Measurements from ENCODE around the gene GBF1.

GBF1 gene

DNA sequence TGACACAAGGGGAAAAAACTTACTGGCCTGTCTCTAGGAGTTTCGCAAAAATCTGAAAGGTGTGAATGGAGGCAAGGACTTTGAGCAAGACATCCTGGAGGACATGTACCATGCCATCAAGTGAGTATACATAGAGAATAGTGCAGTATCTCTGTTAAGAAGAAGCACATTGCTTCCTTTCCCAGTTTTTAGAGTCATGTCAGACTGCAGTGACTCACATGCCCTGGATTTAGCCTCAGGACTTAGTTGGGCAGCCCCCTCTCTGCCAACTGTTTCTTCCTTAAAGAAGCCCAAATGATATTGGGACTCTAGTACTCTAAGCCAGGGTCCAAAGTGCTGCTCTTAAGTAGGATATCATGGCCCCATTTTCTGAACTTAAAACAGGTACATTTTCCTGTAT is 122.1 kb downstream of the GBF1 start:
- no peak for DNase-seq

DNA sequence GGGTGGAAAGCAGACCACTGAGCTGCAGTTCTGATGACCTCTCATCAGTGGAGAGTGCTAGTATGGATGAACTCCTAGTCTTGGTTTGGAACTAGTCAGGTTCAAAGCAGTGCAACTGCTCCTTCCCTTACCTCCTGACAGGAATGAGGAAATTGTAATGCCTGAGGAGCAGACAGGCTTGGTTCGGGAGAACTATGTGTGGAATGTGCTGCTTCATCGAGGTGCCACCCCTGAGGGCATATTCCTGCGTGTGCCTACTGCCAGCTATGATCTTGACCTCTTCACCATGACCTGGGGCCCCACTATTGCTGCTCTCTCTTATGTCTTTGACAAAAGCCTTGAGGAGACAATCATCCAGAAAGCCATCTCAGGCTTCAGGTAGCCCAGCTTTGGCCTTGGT is 122.7 kb downstream of the GBF1 start:
- no peak for DNase-seq

- DNase-seq: no peak
Observed at GRCh38 chr10:102371295-102371694, 126.0 kb downstream of the GBF1 start.

DNA sequence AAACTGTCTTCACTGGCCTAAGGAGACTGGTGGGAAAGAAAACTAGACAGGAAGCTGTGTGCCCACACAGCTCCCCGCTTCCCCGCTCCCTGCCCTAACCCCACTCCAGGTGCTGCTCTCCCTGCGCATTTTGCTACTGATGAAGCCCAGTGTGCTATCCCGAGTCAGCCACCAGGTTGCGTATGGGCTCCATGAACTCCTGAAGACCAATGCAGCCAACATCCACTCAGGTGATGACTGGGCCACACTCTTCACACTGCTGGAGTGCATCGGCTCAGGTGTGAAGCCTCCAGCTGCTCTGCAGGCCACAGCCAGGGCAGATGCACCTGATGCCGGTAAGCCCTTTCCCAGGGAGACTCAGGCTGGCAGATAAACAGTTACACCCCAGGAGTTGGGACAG is 129.9 kb downstream of the GBF1 start:
- no peak for DNase-seq

- DNase-seq: no peak
Observed at GRCh38 chr10:102375867-102376266, 130.5 kb downstream of the GBF1 start.

GRCh38 chr10:102376901-102377300 is 131.6 kb downstream of the GBF1 start:
- DNase-seq: no peak

GRCh38 chr10:102379383-102379782 is 134.1 kb downstream of the GBF1 start:
- no peak for DNase-seq

DNA sequence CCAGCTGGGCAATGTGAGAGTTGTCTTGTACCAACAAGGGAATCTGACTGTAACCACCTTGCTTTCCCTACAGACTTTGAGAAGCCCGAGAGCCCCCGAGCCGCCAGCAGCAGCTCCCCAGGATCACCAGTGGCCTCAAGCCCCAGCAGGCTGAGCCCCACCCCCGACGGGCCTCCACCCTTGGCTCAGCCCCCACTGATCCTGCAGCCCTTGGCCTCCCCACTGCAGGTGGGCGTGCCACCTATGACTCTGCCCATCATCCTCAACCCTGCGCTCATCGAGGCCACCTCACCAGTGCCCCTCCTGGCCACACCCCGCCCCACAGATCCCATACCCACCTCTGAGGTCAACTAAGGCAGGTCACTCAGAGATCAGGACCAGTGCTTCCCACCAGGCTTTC is 136.7 kb downstream of the GBF1 start:
- no peak for DNase-seq

GRCh38 chr10:102382871-102383270 is 137.5 kb downstream of the GBF1 start:
- no peak for DNase-seq

GRCh38 chr10:102384053-102384452 is 138.7 kb downstream of the GBF1 start:
- DNase-seq: no peak

DNA sequence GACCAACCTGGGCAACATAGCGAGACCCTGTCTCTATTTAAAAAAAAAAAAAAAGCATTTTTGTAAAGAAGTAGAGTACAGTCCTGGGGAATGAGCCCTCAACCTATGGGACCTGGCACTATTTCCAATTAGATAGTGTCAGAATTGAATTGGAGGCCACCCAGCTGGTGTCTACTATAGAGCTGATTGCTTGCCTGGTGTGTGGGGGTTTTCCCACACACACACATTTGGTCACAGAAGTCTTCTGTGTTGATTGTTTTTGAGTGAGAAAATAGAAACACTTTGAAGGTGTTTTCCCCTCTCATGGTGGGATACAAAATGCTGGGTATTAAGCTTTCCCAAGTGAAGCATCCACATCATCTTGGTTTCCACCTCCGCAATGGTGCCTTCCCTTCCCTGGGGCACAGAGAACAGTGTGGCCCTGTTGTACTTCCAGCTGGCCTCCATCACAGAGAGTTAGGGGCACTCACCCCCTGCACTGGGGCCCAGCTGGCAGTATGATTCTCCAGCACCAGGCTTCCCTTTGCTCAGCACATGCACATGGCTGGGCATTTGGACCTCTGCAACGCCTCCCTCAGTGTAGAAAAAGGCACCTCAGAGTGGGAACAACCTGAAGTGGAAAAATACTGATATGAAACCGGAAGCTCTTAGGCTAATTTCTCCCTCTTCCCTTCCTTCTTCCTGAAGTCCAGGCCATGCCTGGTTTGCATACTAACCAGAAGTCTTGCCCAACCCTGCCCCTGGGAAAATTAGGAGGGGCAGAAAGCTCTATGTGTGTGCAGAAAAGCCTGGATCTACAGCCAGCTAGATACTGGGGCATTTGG is 139.5 kb downstream of the GBF1 start:
- DNase-seq: no peak

DNA sequence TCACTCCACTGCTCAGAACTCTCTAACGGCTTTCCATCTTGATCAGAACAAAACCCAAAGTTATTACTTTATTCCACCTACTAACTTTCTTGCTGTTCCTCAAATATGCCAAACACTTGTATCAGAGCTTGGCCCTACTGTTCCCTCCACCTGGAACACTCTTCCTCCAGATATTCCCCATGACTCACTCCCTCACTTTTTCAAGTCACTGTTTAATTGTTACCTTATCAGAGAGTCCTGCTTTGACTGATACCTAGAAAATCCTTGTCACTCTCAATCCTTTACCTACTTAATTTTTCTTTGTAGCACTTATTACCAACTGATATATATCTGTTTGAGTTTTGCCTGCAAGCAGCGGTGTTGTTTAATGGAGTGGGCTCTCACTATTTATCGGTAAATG is 144.6 kb downstream of the GBF1 start:
- no peak for DNase-seq

- DNase-seq: no peak
Observed at GRCh38 chr10:102392306-102392705, 147.0 kb downstream of the GBF1 start.

DNA sequence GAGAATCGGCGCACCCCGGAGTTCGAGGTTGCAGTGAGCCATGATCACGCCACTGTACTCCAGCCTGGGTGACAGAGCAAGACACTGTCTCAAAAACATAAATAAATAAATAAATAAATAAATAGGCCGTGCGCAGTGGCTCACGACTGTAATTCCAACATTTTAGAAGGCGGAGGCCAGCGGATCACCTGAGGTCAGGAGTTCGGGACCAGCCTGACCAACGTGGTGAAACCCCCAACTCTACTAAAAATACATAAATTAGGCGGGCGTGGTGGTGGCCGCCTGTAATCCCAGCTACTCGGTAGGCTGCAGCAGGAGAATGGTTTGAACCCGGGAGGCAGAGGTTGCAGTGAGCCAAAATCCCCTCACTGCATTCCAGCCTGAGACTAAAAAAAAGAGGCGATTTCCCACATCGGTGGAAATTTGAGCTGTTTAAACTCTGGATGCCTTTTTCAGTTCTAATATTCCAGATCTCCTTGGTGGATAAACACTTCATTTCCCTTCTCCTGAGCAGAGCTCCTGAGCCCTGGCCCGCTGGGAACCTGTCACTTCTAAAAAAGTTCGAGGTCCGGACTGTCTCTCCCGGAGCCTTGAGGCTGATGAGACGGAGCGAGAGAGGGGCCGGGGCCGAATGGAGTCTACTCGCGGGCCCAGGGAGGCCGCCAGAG is 148.2 kb downstream of the GBF1 start:
- no peak for DNase-seq

GRCh38 chr10:102394079-102394800 is 148.9 kb downstream of the GBF1 start:
- peak; percentile 68 to 86 for DNase-seq

GRCh38 chr10:102394801-102395399 is 149.6 kb downstream of the GBF1 start:
- no peak for DNase-seq

GRCh38 chr10:102395400-102396316 is 150.3 kb downstream of the GBF1 start, which contains the start of gene NFKB2:
NFKB2 (plus strand) TSS chr10:102395705; CDS start chr10:102395960, 255 bp downstream.
- peak; percentile 40 to 61 for DNase-seq

- no peak for DNase-seq
Observed at GRCh38 chr10:102396317-102396650, 151.0 kb downstream of the GBF1 start.

DNA sequence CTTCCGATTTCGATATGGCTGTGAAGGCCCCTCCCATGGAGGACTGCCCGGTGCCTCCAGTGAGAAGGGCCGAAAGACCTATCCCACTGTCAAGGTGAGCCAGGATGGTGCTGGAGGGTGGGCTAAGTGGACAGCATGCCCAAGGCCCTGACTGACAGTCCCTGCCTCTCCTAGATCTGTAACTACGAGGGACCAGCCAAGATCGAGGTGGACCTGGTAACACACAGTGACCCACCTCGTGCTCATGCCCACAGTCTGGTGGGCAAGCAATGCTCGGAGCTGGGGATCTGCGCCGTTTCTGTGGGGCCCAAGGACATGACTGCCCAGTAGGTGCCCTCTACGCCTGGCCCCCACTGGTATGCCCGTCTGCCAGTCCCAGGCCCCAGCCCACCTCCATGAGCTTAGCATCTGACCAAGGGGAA is 151.4 kb downstream of the GBF1 start:
- no peak for DNase-seq

DNA sequence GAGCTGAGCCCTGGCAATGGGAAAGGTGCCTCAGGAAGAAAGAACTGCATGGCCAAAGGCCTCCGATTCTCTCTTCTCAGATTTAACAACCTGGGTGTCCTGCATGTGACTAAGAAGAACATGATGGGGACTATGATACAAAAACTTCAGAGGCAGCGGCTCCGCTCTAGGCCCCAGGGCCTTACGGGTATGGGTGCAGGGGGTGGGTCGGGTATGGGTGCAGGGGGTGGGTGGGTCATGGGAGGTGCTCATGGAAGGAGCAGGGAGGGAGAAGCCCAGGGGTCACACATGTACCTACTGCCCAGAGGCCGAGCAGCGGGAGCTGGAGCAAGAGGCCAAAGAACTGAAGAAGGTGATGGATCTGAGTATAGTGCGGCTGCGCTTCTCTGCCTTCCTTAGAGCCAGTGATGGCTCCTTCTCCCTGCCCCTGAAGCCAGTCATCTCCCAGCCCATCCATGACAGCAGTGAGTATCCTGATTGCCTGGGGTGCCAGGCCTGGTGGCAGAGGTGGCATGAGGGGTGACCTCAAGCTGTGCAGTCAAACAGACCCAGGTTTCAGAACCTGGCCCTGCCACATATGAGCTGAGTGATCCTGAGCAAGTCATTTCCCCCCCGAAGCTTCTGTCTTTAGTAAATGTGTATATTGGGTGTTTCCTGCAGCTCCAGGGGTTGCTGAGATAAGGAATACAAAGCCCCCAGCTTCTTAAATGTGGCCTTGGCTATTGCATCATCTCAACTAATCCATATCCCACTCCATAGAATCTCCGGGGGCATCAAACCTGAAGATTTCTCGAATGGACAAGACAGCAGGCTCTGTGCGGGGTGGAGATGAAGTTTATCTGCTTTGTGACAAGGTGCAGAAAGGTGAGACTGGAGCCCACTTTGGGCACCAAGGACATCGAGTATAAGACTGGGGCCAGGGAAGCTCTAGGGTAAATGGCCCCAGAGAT is 152.2 kb downstream of the GBF1 start:
- DNase-seq: no peak

Measured in SHP77 (cell line).